RWPE2 (cell line): ENCODE measurements around the gene LHX3.

Experiments
- ATAC-seq: fragments of 200-7000 bp; cut with Tn5 transposase; 3 replicates; pipeline ENCODE4 v1.9.1; 2021; ENCODE audit warnings: low read depth
- DNase-seq: peaks from one replicate; pipeline ENCODE4 v3.0.0-alpha.2; 2020; ENCODE audit warnings: low spot score
- H3K27ac ChIP-seq: fragments of 450-650 bp; 2 replicates; pipeline ENCODE4 v1.5.1; 2017; ENCODE audit warnings: mild to moderate bottlenecking; ENCODE audit not compliant: poor library complexity, severe bottlenecking
- H3K27me3 ChIP-seq: fragments of 250-450 bp; sonication (Bioruptor Pico); 2 replicates; pipeline ENCODE4 v1.5.1; 2021; ENCODE audit warnings: mild to moderate bottlenecking, moderate library complexity; ENCODE audit not compliant: insufficient read depth, poor library complexity, severe bottlenecking
- H3K36me3 ChIP-seq: fragments of 250-450 bp; sonication (Bioruptor Pico); 2 replicates; pipeline ENCODE4 v1.5.1; 2020; ENCODE audit warnings: low read depth, mild to moderate bottlenecking, moderate library complexity
- H3K4me1 ChIP-seq: fragments of 250-450 bp; sonication (Bioruptor Pico); 2 replicates; pipeline ENCODE4 v1.5.1; 2021; ENCODE audit warnings: mild to moderate bottlenecking, moderate library complexity; ENCODE audit not compliant: insufficient read depth, poor library complexity, severe bottlenecking
- H3K4me3 ChIP-seq: fragments of 250-450 bp; sonication (Bioruptor Pico); 2 replicates; pipeline ENCODE4 v1.5.1; 2021; ENCODE audit warnings: mild to moderate bottlenecking, moderate library complexity; ENCODE audit not compliant: severe bottlenecking
- H3K9me3 ChIP-seq: fragments of 250-450 bp; sonication (Bioruptor Pico); 2 replicates; pipeline ENCODE4 v1.5.1; 2021; ENCODE audit warnings: mild to moderate bottlenecking, moderate library complexity; ENCODE audit not compliant: severe bottlenecking
- TF ChIP-seq, protein P1 (sequence below): fragments of 450-650 bp; IDR thresholded peaks from one replicate; pipeline ENCODE4 v1.5.1; 2017; ENCODE audit warnings: mild to moderate bottlenecking, moderate library complexity; ENCODE audit not compliant: poor library complexity, severe bottlenecking

The LHX3 gene

DNA sequence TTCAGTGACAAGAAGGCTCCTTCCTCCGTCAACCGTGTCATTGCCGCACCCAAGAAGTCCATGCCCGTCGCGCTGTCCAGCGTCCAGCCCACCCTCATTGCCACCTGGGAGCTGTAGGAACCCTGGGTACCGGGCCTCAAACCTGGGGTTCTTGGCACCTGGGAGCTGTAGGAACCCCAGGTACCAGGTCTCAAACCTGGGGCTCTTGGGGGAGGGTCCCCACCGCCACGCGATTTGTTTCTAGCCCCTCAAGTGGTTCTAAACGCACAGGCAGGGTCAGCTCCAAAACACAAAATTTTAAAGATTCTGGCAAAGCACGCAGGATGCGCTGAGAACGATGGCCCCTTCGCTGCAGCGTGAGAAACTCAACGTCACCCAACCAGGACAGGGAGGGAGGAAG, 17.7 kb downstream of the LHX3 start:
- no peak for ATAC-seq
- no peaks in the 10 kb centered on the region for H3K4me1 ChIP-seq

DNA sequence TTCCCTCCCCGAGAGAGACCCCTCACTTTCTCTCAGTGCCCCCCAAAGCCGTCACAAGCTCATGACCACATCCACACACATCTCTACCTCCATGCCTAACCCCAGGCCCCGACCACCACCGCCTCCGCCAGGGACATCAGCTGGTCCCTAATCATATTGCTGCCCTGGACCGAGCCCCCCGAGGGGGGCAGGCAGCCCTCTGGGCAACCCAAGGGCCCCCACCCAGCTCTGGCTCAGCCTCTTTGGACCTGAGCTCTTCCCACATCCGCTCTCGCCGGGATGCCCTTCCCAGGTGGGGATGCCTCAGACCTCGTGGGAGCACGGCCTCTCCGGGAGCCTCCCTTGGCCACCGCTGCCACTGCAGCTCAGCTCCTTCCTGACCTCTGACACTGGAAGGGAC, 18.5 kb downstream of the LHX3 start:
- TF ChIP-seq, protein P1, sequence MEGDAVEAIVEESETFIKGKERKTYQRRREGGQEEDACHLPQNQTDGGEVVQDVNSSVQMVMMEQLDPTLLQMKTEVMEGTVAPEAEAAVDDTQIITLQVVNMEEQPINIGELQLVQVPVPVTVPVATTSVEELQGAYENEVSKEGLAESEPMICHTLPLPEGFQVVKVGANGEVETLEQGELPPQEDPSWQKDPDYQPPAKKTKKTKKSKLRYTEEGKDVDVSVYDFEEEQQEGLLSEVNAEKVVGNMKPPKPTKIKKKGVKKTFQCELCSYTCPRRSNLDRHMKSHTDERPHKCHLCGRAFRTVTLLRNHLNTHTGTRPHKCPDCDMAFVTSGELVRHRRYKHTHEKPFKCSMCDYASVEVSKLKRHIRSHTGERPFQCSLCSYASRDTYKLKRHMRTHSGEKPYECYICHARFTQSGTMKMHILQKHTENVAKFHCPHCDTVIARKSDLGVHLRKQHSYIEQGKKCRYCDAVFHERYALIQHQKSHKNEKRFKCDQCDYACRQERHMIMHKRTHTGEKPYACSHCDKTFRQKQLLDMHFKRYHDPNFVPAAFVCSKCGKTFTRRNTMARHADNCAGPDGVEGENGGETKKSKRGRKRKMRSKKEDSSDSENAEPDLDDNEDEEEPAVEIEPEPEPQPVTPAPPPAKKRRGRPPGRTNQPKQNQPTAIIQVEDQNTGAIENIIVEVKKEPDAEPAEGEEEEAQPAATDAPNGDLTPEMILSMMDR, result no peak
- Histone ChIP-seq H3K36me3 (no peaks in the 10 kb centered on the region), H3K4me3 (no peak overlapping the region), H3K27ac (no peak overlapping the region), H3K9me3 (no peaks in the 10 kb centered on the region), H3K27me3 (peaks cover 36% of the 10 kb centered on the region), H3K4me1 (no peaks in the 10 kb centered on the region)
- ATAC-seq (no peak), DNase-seq (no peak)

More for the DNA sequence above, 17.7 kb downstream of the LHX3 start:
- Histone ChIP-seq H3K36me3 (no peaks in the 10 kb centered on the region), H3K27me3 (peaks cover 44% of the 10 kb centered on the region), H3K4me3 (no peak overlapping the region), H3K27ac (no peak overlapping the region), H3K9me3 (no peaks in the 10 kb centered on the region)
- no peak for DNase-seq
- TF ChIP-seq, protein P1, result no peak

DNA sequence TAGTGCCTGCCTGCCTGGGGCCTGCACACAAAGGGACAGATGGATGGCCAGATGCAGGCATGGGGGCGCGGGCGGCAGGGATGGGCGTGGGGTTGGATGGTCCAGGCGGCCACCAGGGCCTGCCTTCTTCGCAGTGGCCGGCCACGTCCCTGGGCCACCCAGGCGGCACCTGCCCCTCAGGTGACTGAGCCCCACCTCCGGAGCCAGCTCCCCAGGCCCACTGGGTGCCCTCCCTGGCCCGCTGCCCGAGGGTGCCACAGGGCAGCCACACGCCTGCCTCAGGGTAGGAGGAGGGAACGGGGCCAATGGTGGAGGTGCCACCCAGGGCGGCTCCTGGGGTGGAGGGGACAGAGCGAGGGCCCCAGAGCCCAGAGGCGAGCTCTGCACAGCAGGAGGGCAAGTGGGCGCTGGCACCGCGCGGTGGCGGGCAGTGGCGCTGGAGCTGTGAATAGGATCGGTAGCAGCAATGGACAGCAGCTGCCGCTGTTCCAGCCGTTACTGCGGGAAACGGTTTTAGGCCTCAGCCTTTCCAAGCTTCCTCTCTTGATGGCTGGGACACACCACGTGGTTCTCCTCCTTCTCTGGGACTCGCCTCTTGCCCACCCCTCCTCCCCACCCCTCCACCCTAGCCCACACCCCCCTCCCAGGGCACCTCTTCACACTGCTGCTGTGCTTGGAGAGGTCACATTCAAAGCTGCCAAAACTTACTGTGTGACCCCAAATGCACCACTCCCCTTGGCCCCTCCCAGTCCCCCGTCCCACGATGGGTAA, 19.1 kb downstream of the LHX3 start:
- Histone ChIP-seq H3K4me1 (no peaks in the 10 kb centered on the region), H3K9me3 (no peaks in the 10 kb centered on the region), H3K27me3 (peaks cover 33% of the 10 kb centered on the region), H3K36me3 (no peaks in the 10 kb centered on the region), H3K27ac (no peak overlapping the region), H3K4me3 (no peak overlapping the region)
- TF ChIP-seq, protein P1, result no peak
- no peak for ATAC-seq
- DNase-seq, result no peak

DNA sequence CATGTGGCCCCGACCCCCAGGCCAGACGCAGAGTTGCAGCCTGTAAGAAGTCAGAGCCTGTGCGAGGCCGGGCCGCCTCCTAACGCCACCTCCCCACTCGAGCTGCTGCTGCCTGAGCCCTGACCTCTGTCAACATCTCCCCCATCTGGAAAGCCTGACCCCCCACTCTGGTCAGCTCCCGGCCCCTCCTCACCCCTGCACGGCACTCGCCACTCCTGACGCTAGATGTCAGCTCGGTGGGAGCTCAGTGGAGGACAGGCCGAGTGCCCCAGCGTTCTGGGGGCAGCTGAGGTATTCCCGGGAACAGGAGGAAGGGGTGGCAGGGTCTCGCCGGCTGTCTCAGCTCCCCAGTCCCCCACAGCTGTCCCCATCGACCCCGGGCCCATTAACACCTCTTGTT, 19.9 kb downstream of the LHX3 start:
- no peak overlapping the region for H3K27ac ChIP-seq
- ATAC-seq, result no peak
- TF ChIP-seq, protein P1, result no peak
- no peaks in the 10 kb centered on the region for H3K9me3 ChIP-seq
- H3K4me3 ChIP-seq, result no peak overlapping the region
- no peaks in the 10 kb centered on the region for H3K4me1 ChIP-seq
- H3K27me3 ChIP-seq, result peaks cover 33% of the 10 kb centered on the region
- no peak for DNase-seq
- no peaks in the 10 kb centered on the region for H3K36me3 ChIP-seq

DNA sequence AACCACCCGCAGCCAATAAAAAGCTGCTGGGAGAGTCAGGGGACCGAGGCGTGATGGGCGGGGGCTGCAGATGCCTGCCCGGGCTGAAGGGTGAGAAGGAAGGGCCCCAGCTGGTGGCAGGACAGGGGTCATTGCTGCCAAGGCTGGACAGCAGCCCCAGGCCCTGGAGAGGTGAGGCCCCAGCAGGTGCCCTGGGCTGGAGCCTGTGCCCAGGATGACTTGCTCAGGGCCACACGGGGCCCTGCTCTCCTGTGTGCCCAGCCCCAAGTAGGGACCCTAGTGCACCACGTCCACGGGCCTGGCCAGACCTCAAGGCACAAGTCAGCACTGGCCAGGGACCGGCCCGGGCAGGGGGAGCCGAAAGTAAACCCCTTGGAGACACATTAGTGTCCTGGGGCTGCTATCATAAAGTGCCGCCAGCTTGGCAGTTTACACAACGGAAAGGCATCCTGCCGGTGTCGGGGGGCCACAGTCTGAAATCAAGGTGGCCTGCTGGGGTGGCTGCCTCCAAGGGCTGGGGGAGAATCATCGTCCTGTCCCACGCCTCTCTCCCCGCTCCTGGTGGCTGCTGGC, 22.0 kb downstream of the LHX3 start:
- no peak for DNase-seq
- Histone ChIP-seq H3K27me3 (peaks cover 31% of the 10 kb centered on the region), H3K36me3 (no peaks in the 10 kb centered on the region), H3K4me1 (no peaks in the 10 kb centered on the region), H3K9me3 (no peaks in the 10 kb centered on the region), H3K27ac (no peak overlapping the region), H3K4me3 (no peak overlapping the region)
- TF ChIP-seq, protein P1, result no peak
- ATAC-seq, result no peak
